H9 (cell line): ENCODE data around the gene KIAA2012. TPM values are rescaled to one million over a fixed set of nuclear protein-coding genes. Genes with fewer than 3 reads are reported as not detected.

Source experiments
- DNase-seq: peaks from one replicate; pipeline ENCODE4 v3.0.0-alpha.2; 2017
- H2AFZ ChIP-seq: one replicate; pipeline ENCODE4 v1.6.1; 2013; ENCODE audit warnings: mild to moderate bottlenecking, low read length, control low read depth, moderate library complexity
- H2AK5ac ChIP-seq: 2 replicates; pipeline ENCODE4 v1.6.1; 2013; ENCODE audit warnings: low read length, control low read depth, mixed read lengths; ENCODE audit not compliant: insufficient read length
- H2BK120ac ChIP-seq: one replicate; pipeline ENCODE4 v1.6.1; 2013; ENCODE audit warnings: low read depth, mild to moderate bottlenecking, low read length, control low read depth, inconsistent platforms; ENCODE audit not compliant: poor library complexity, severe bottlenecking
- H2BK12ac ChIP-seq: 2 replicates; pipeline ENCODE4 v1.6.1; 2013; ENCODE audit warnings: low read length, control low read depth, mixed read lengths, low read depth; ENCODE audit not compliant: insufficient read length
- H2BK15ac ChIP-seq: 2 replicates; pipeline ENCODE4 v1.6.1; 2013; ENCODE audit warnings: low read depth, low read length, control low read depth
- H2BK20ac ChIP-seq: one replicate; pipeline ENCODE4 v1.6.1; 2013; ENCODE audit warnings: low read depth, mild to moderate bottlenecking, low read length, control low read depth, inconsistent platforms; ENCODE audit not compliant: poor library complexity, severe bottlenecking
- H2BK5ac ChIP-seq: 2 replicates; pipeline ENCODE4 v1.6.1; 2013; ENCODE audit warnings: low read length, control low read depth, mixed read lengths; ENCODE audit not compliant: insufficient read length
- H3K14ac ChIP-seq: 2 replicates; pipeline ENCODE4 v1.6.1; 2013; ENCODE audit warnings: low read length, control low read depth; ENCODE audit not compliant: insufficient read depth
- H3K18ac ChIP-seq: 2 replicates; pipeline ENCODE4 v1.6.1; 2013; ENCODE audit warnings: low read depth, mild to moderate bottlenecking, mixed read lengths, low read length, control low read depth; ENCODE audit not compliant: insufficient read length
- H3K23ac ChIP-seq: 2 replicates; pipeline ENCODE4 v1.6.1; 2013; ENCODE audit warnings: low read length, control low read depth, mixed read lengths, low read depth; ENCODE audit not compliant: insufficient read length
- H3K23me2 ChIP-seq: 2 replicates; pipeline ENCODE4 v1.6.1; 2013; ENCODE audit warnings: low read depth, mild to moderate bottlenecking, mixed read lengths, low read length, control low read depth; ENCODE audit not compliant: insufficient read length, poor library complexity, severe bottlenecking
- H3K27ac ChIP-seq: 2 replicates; pipeline ENCODE4 v1.5.1; 2013; ENCODE audit warnings: low read length, control low read depth, mixed read lengths, low read depth; ENCODE audit not compliant: insufficient read length
- H3K27me3 ChIP-seq: 2 replicates; pipeline ENCODE4 v1.6.1; 2013; ENCODE audit warnings: low read length, control low read depth, inconsistent platforms; ENCODE audit not compliant: insufficient read depth
- H3K4ac ChIP-seq: 2 replicates; pipeline ENCODE4 v1.6.1; 2013; ENCODE audit warnings: low read depth, mild to moderate bottlenecking, control low read depth, inconsistent platforms, low read length, moderate library complexity
- H3K4me1 ChIP-seq: 2 replicates; pipeline ENCODE4 v1.6.1; 2013; ENCODE audit warnings: low read length, control low read depth, inconsistent platforms; ENCODE audit not compliant: insufficient read depth
- H3K4me2 ChIP-seq: 2 replicates; pipeline ENCODE4 v1.6.1; 2013; ENCODE audit warnings: low read length, control low read depth, mixed read lengths; ENCODE audit not compliant: insufficient read length, insufficient read depth
- H3K56ac ChIP-seq: 2 replicates; pipeline ENCODE4 v1.6.1; 2013; ENCODE audit warnings: low read depth, mild to moderate bottlenecking, mixed read lengths, low read length, control low read depth; ENCODE audit not compliant: insufficient read length
- H3K79me1 ChIP-seq: 2 replicates; pipeline ENCODE4 v1.6.1; 2013; ENCODE audit warnings: low read depth, mild to moderate bottlenecking, moderate library complexity, low read length, control low read depth, inconsistent platforms; ENCODE audit not compliant: insufficient read depth, poor library complexity, severe bottlenecking
- H3K79me2 ChIP-seq: 2 replicates; pipeline ENCODE4 v1.6.1; 2013; ENCODE audit warnings: low read length, control low read depth, inconsistent platforms; ENCODE audit not compliant: insufficient read depth
- H3K9ac ChIP-seq: 2 replicates; pipeline ENCODE4 v1.6.1; 2013; ENCODE audit warnings: low read length, control low read depth, mixed read lengths; ENCODE audit not compliant: insufficient read length; ENCODE audit errors: extremely low read depth
- H3K9me3 ChIP-seq: one replicate; pipeline ENCODE4 v1.6.1; 2013; ENCODE audit warnings: low read depth, low read length, inconsistent platforms; ENCODE audit not compliant: control insufficient read depth
- H3T11ph ChIP-seq: one replicate; pipeline ENCODE4 v1.6.1; 2013; ENCODE audit warnings: mild to moderate bottlenecking, low read length, control low read depth, inconsistent platforms
- H4K20me1 ChIP-seq: one replicate; pipeline ENCODE4 v1.6.1; 2013; ENCODE audit not compliant: control insufficient read depth, insufficient read length, insufficient read depth
- H4K5ac ChIP-seq: 2 replicates; pipeline ENCODE4 v1.6.1; 2013; ENCODE audit warnings: low read depth, mild to moderate bottlenecking, mixed read lengths, low read length, control low read depth; ENCODE audit not compliant: insufficient read length
- H4K8ac ChIP-seq: replicated peaks from 2 replicates; pipeline ENCODE4 v1.6.1; 2013; ENCODE audit warnings: low read length, control low read depth, mixed read lengths, low read depth; ENCODE audit not compliant: insufficient read length
- H4K91ac ChIP-seq: 2 replicates; pipeline ENCODE4 v1.6.1; 2013; ENCODE audit warnings: low read depth, mild to moderate bottlenecking, moderate library complexity, mixed read lengths, low read length, control low read depth; ENCODE audit not compliant: insufficient read length
- H3K27ac Mint-ChIP-seq, 3 experiments: 2 replicates in 2 of 3; 3 replicates in 1 of 3; pipeline ENCODE4 v1.8.0; 2020 to 2021; ENCODE audit warnings: mixed read lengths in 3 of 3, mild to moderate bottlenecking in 1 of 3, moderate library complexity in 1 of 3
- H3K27me3 Mint-ChIP-seq: 2 replicates; pipeline ENCODE4 v1.8.0; 2021; ENCODE audit warnings: low read depth, mild to moderate bottlenecking, moderate library complexity, mixed read lengths
- H3K36me3 Mint-ChIP-seq, 3 experiments: 2 replicates in 2 of 3; 3 replicates in 1 of 3; pipeline ENCODE4 v1.8.0; 2020 to 2021; ENCODE audit warnings: low read depth in 3 of 3, mixed read lengths in 3 of 3; ENCODE audit not compliant: insufficient read depth in 1 of 3
- H3K4me1 Mint-ChIP-seq, 2 experiments: 2 replicates each; pipeline ENCODE4 v1.8.0; 2020; ENCODE audit warnings: mixed read lengths in 2 of 2
- H3K4me3 Mint-ChIP-seq, 2 experiments: 2 replicates in 1 of 2; 3 replicates in 1 of 2; pipeline ENCODE4 v1.8.0; 2020 to 2021; ENCODE audit warnings: mild to moderate bottlenecking in 2 of 2, mixed read lengths in 2 of 2, moderate library complexity in 1 of 2
- H3K9me3 Mint-ChIP-seq, 2 experiments: 2 replicates in 1 of 2; 3 replicates in 1 of 2; pipeline ENCODE4 v1.8.0; 2020; ENCODE audit warnings: mild to moderate bottlenecking in 2 of 2, mixed read lengths in 2 of 2, moderate library complexity in 1 of 2
- CTCF ChIP-seq: fragments of 200-600 bp; sonication (generic); conservative IDR thresholded peaks from 3 replicates; pipeline ENCODE4 v1.8.0; 2021; ENCODE audit warnings: antibody characterized with exemption, mild to moderate bottlenecking
- WGBS: extraction: QIAGEN DNeasy Blood & Tissue Kit; methylation state at CpG from one replicate; pipeline ENCODE4 v1.1.7; 2013; ENCODE audit warnings: missing lambda C conversion rate, low lambda C conversion rate, mixed read lengths; ENCODE audit not compliant: insufficient read length; ENCODE audit errors: extremely low coverage; 5-methylcytosine and 5-hydroxymethylcytosine counted together
- total RNA-seq: library from RNA; stranded (reverse); gene quantifications from 2 replicates; pipeline ENCODE4 v1.2.1, GENCODE V29; 2021

The KIAA2012 gene
- total RNA-seq, 1 experiment from 2014 or later, result not detected

GRCh38 chr2:202056611-202057010 lies 16.4 kb upstream of the KIAA2012 start:
- DNase-seq, result no peak
- no peak overlapping the region for H4K8ac ChIP-seq
- no peak overlapping the region for H2BK120ac ChIP-seq
- no peak overlapping the region for H2BK15ac ChIP-seq
- no peak overlapping the region for H2BK5ac ChIP-seq
- no peak overlapping the region for H3K4me2 ChIP-seq
- TF ChIP-seq CTCF, result no peak
- Mint-ChIP-seq H3K4me1 (peaks cover 14 to 20% of the 10 kb centered on the region in 2 experiments), H3K36me3 (no peaks in the 10 kb centered on the region; a peak in 1 of 7 replicates), H3K27me3 (peaks cover 5% of the 10 kb centered on the region), H3K4me3 (no peak overlapping the region), H3K9me3 (no peaks in the 10 kb centered on the region; a peak in 1 of 5 replicates), H3K27ac (no peak overlapping the region)
- H3K27me3 ChIP-seq, result no peaks in the 10 kb centered on the region
- no peak overlapping the region for H4K5ac ChIP-seq
- H3K9me3 ChIP-seq, result no peaks in the 10 kb centered on the region
- no peak overlapping the region for H3K14ac ChIP-seq
- H3K79me1 ChIP-seq, result no peaks in the 10 kb centered on the region
- no peak overlapping the region for H3T11ph ChIP-seq
- no peaks in the 10 kb centered on the region for H4K20me1 ChIP-seq
- H3K4ac ChIP-seq, result no peak overlapping the region
- no peak overlapping the region for H2AFZ ChIP-seq
- no peak overlapping the region for H3K18ac ChIP-seq
- no peak overlapping the region for H4K91ac ChIP-seq
- no peak overlapping the region for H2BK20ac ChIP-seq
- H2AK5ac ChIP-seq, result no peak overlapping the region
- H3K23me2 ChIP-seq, result no peaks in the 10 kb centered on the region
- H3K4me1 ChIP-seq, result no peaks in the 10 kb centered on the region
- WGBS, result no CpG with 5 or more reads among the region's 2 CpGs
- H3K27ac ChIP-seq, result no peak overlapping the region
- no peak overlapping the region for H3K23ac ChIP-seq
- H3K56ac ChIP-seq, result no peak overlapping the region
- H3K9ac ChIP-seq, result no peak overlapping the region
- no peak overlapping the region for H2BK12ac ChIP-seq
- H3K79me2 ChIP-seq, result no peaks in the 10 kb centered on the region
